ENCODE results near the gene MICAL3.
"Not testable (repeated sequence)": the region's sequence is repeated elsewhere in the genome, so short reads cannot be mapped to it uniquely, and the experiment has no call there.

MICAL3 gene

DNA sequence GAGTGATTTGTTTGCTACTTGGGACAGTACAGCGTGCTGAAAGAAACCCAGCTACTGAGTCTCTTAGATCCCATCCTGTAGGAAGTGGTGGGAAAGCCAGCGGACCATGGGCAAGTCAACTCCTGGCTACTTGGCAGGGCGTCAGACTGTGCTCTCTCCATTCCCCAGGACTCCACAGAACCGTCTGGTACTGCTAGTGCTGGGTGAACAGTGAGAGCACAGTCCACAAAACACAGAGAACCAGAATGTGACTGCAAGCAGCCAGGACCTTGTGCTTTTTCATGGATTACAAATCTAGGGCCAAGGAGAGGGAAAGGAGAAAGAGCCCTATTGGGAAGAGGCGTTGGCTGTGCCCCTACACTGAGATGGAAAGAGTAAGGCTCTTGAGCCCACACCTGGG, 260.3 kb downstream of the MICAL3 start:
- Histone ChIP-seq H3K9me3 (ENCODE audit: insufficient read depth, low read length) (no peaks in the 10 kb centered on the region), H3K4me1 (ENCODE audit: insufficient read depth, insufficient read length) (no peaks in the 10 kb centered on the region), H3K36me3 (ENCODE audit: insufficient read depth, insufficient read length, low read length) (no peaks in the 10 kb centered on the region), H3K27me3 (ENCODE audit: insufficient read depth, insufficient read length) (no peaks in the 10 kb centered on the region), H3K9ac (ENCODE audit: insufficient read length, low read depth) (no peak overlapping the region), H3K4me3 (ENCODE audit: insufficient read length, low read depth) (no peak overlapping the region)
- TF ChIP-seq YY1 (IDR thresholded peaks at IDR 0.05; ENCODE audit: insufficient read depth, insufficient read length) (no peak), SUZ12 (IDR thresholded peaks at IDR 0.05; ENCODE audit: extremely low read depth, insufficient read depth, insufficient read length) (no peak), ZNF274 (IDR thresholded peaks at IDR 0.05; ENCODE audit: low read depth, low read length) (no peak)
- no peak for DNase-seq (ENCODE audit: low read depth, low spot score)

DNA sequence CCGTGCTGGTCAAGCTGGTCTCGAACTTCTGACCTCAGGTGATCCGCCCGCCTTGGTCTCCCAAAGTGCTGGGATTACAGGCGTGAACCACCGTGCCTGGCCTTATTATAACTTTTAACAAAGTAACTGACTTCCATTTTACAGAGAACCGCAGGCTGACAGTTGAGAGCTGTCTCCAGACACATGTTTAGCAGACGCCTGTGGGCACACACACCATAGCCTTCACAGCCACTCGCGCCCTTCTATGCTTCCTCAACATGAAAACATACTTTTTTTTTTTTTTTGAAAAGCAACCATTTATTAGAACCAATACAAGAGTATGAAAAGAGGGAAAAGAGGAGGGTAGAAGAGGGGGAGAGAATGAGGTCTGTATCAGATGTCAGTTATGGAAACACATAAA, 260.9 kb downstream of the MICAL3 start:
- H3K36me3 ChIP-seq (ENCODE audit: insufficient read depth, insufficient read length, low read length); H3K9ac ChIP-seq (ENCODE audit: insufficient read length, low read depth); H3K4me1 ChIP-seq (ENCODE audit: insufficient read depth, insufficient read length); H3K27me3 ChIP-seq (ENCODE audit: insufficient read depth, insufficient read length); H3K4me3 ChIP-seq (ENCODE audit: insufficient read length, low read depth); H3K9me3 ChIP-seq (ENCODE audit: insufficient read depth, low read length); DNase-seq (ENCODE audit: low read depth, low spot score): not testable (repeated sequence)

DNA sequence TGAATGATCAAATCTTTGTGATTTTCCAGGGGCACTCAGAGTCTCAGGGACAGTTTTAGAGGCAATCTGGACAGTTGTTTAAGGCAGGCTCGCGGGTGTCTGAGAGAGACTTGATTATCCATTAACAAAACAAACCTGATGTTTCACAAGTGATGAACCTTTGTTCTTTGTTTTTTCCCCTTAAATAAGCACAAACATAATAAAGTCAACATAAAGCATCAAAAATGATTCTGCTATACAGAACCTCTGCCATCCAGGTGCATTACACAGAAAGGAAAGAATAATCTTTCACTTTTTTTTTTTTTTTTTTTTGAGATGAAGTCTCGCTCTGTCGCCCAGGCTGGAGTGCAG, 263.2 kb downstream of the MICAL3 start:
- Histone ChIP-seq H3K36me3 (ENCODE audit: insufficient read depth, insufficient read length, low read length) (no peaks in the 10 kb centered on the region), H3K4me3 (ENCODE audit: insufficient read length, low read depth) (no peak overlapping the region), H3K9me3 (ENCODE audit: insufficient read depth, low read length) (no peaks in the 10 kb centered on the region), H3K9ac (ENCODE audit: insufficient read length, low read depth) (no peak overlapping the region), H3K4me1 (ENCODE audit: insufficient read depth, insufficient read length) (no peaks in the 10 kb centered on the region), H3K27me3 (ENCODE audit: insufficient read depth, insufficient read length) (no peaks in the 10 kb centered on the region)
- TF ChIP-seq YY1 (IDR thresholded peaks at IDR 0.05; ENCODE audit: insufficient read depth, insufficient read length) (no peak), ZNF274 (IDR thresholded peaks at IDR 0.05; ENCODE audit: low read depth, low read length) (no peak), SUZ12 (IDR thresholded peaks at IDR 0.05; ENCODE audit: extremely low read depth, insufficient read depth, insufficient read length) (no peak)
- no peak for DNase-seq (ENCODE audit: low read depth, low spot score)

GRCh38 chr22:17754233-17754925, 270.0 kb downstream of the MICAL3 start:
- H3K36me3 ChIP-seq (ENCODE audit: insufficient read depth, insufficient read length, low read length), result no peaks in the 10 kb centered on the region
- no peak overlapping the region for H3K4me3 ChIP-seq (ENCODE audit: insufficient read length, low read depth)
- TF ChIP-seq YY1 (IDR thresholded peaks at IDR 0.05; ENCODE audit: insufficient read depth, insufficient read length) (no peak), SUZ12 (IDR thresholded peaks at IDR 0.05; ENCODE audit: extremely low read depth, insufficient read depth, insufficient read length) (no peak)
- H3K9ac ChIP-seq (ENCODE audit: insufficient read length, low read depth), result no peak overlapping the region
- no peaks in the 10 kb centered on the region for H3K4me1 ChIP-seq (ENCODE audit: insufficient read depth, insufficient read length)
- no peaks in the 10 kb centered on the region for H3K27me3 ChIP-seq (ENCODE audit: insufficient read depth, insufficient read length)
- H3K9me3 ChIP-seq (ENCODE audit: insufficient read depth, low read length), result no peaks in the 10 kb centered on the region
- DNase-seq (ENCODE audit: low read depth, low spot score), result no peak

DNA sequence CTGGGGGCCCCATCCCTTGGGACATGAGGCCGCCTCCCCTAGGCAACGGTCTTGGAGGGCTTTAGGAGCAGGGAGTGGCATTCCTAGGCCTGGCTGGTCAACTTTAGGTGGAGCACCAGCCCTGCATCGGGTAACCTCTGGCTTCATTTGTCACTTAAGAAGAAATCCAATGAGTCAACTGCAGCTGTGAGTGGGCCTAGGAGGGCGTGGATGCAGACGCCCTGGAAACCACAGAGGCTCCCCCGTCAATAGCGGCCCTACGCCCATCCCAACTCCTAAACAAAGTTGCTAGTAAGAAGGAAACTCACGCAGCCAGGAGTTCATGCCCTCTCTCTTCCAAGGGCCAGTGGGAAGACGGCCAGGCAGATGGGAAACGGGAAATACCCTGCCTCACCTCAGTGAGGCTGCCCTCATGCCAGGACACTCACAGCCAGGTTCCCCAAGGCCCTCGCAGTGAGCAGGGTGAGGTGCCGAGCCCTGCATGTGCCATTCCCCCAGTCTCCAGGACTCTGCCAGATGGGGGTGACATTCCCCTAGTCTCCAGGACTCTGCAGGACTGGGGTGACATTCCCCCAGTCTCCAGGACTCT, 270.9 kb downstream of the MICAL3 start:
- no peak for DNase-seq (ENCODE audit: low read depth, low spot score)
- TF ChIP-seq YY1 (IDR thresholded peaks at IDR 0.05; ENCODE audit: insufficient read depth, insufficient read length) (no peak), ZNF274 (IDR thresholded peaks at IDR 0.05; ENCODE audit: low read depth, low read length) (no peak), SUZ12 (IDR thresholded peaks at IDR 0.05; ENCODE audit: extremely low read depth, insufficient read depth, insufficient read length) (no peak)
- H3K36me3 ChIP-seq (ENCODE audit: insufficient read depth, insufficient read length, low read length), result no peaks in the 10 kb centered on the region
- no peaks in the 10 kb centered on the region for H3K4me1 ChIP-seq (ENCODE audit: insufficient read depth, insufficient read length)
- no peak overlapping the region for H3K4me3 ChIP-seq (ENCODE audit: insufficient read length, low read depth)
- no peak overlapping the region for H3K9ac ChIP-seq (ENCODE audit: insufficient read length, low read depth)
- no peaks in the 10 kb centered on the region for H3K27me3 ChIP-seq (ENCODE audit: insufficient read depth, insufficient read length)
- H3K9me3 ChIP-seq (ENCODE audit: insufficient read depth, low read length), result no peaks in the 10 kb centered on the region

GRCh38 chr22:17751596-17751995, 272.8 kb downstream of the MICAL3 start:
- Histone ChIP-seq H3K36me3 (ENCODE audit: insufficient read depth, insufficient read length, low read length) (no peaks in the 10 kb centered on the region), H3K27me3 (ENCODE audit: insufficient read depth, insufficient read length) (no peaks in the 10 kb centered on the region)
- TF ChIP-seq YY1 (IDR thresholded peaks at IDR 0.05; ENCODE audit: insufficient read depth, insufficient read length) (no peak), SUZ12 (IDR thresholded peaks at IDR 0.05; ENCODE audit: extremely low read depth, insufficient read depth, insufficient read length) (no peak)

DNA sequence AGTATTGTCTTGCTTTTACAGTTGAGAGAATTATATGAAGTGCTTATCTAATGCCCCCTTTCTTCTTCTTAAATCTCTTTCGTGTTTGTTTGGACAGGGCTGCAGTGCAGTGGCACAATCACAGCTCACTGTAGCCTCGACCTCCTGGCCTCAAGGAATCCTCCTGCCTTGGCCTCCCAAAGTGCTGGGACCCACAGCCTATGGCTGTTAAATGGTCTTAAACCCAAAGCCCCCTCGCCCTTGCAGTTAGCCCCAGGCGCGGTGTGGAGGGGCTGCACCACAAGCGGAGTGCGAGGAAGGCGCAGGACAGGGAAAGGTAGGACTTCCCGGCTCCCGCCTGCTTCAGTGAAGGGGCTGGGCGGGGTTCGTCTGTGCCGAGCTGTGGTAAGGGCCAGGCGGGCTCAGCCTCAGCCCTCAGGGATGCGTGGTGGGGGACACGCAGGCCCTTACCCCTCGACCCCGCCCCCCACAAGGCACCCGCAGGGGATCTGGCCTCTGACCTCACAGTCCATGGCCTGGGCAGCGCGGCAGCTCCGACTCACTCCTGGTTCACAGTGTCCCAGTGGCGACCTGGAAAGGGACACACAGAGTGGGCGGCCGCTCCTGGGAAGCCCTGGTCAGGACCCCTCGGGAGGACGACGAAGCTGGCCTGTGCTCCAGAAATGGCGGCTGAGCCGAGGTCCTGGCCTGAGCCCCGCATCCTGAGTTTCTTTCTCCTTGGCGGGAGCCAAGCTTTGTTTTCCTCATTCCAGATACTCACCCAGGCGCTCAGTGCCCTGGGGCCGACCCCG, 274.6 kb downstream of the MICAL3 start:
- H3K27me3 ChIP-seq (ENCODE audit: insufficient read depth, insufficient read length), result no peaks in the 10 kb centered on the region
- no peaks in the 10 kb centered on the region for H3K36me3 ChIP-seq (ENCODE audit: insufficient read depth, insufficient read length, low read length)
- H3K4me1 ChIP-seq (ENCODE audit: insufficient read depth, insufficient read length), result no peaks in the 10 kb centered on the region
- no peaks in the 10 kb centered on the region for H3K9me3 ChIP-seq (ENCODE audit: insufficient read depth, low read length)
- H3K9ac ChIP-seq (ENCODE audit: insufficient read length, low read depth), result no peak overlapping the region
- TF ChIP-seq SUZ12 (IDR thresholded peaks at IDR 0.05; ENCODE audit: extremely low read depth, insufficient read depth, insufficient read length), result no peak
- TF ChIP-seq YY1 (IDR thresholded peaks at IDR 0.05; ENCODE audit: insufficient read depth, insufficient read length), result no peak
- TF ChIP-seq ZNF274 (IDR thresholded peaks at IDR 0.05; ENCODE audit: low read depth, low read length), result no peak
- DNase-seq (ENCODE audit: low read depth, low spot score), result no peak
- H3K4me3 ChIP-seq (ENCODE audit: insufficient read length, low read depth), result no peak overlapping the region

More at GRCh38 chr22:17751596-17751995, 272.8 kb downstream of the MICAL3 start:
- no peaks in the 10 kb centered on the region for H3K9me3 ChIP-seq (ENCODE audit: insufficient read depth, low read length)
- H3K9ac ChIP-seq (ENCODE audit: insufficient read length, low read depth), result no peak overlapping the region
- DNase-seq (ENCODE audit: low read depth, low spot score), result no peak
- no peaks in the 10 kb centered on the region for H3K4me1 ChIP-seq (ENCODE audit: insufficient read depth, insufficient read length)
- H3K4me3 ChIP-seq (ENCODE audit: insufficient read length, low read depth), result no peak overlapping the region

Measured in NT2/D1 (cell line).